SJCRH30 (cell line): ENCODE measurements around the gene LRRN1. TPM values are rescaled to one million over a fixed set of nuclear protein-coding genes. Genes with fewer than 3 reads are reported as not detected.
A peak's percentile ranks its signal among the peaks of the same experiment; 100 is the strongest.

Source experiments
- DNase-seq, 2 experiments: peaks; one replicate each; pipeline ENCODE4 v3.0.0-alpha.2; 2015 to 2020
- H3K27ac ChIP-seq: fragments of 250-450 bp; sonication (Bioruptor Pico); 2 replicates; pipeline ENCODE4 v1.5.1; 2020; ENCODE audit warnings: mild to moderate bottlenecking, moderate library complexity
- H3K27me3 ChIP-seq: fragments of 250-450 bp; sonication (Bioruptor Pico); 2 replicates; pipeline ENCODE4 v1.5.1; 2020; ENCODE audit warnings: mild to moderate bottlenecking, moderate library complexity
- H3K36me3 ChIP-seq: fragments of 250-450 bp; sonication (Bioruptor Pico); 2 replicates; pipeline ENCODE4 v1.5.1; 2020; ENCODE audit warnings: mild to moderate bottlenecking, moderate library complexity
- H3K4me1 ChIP-seq: fragments of 250-450 bp; sonication (Bioruptor Pico); 2 replicates; pipeline ENCODE4 v1.5.1; 2020; ENCODE audit warnings: mild to moderate bottlenecking, moderate library complexity
- H3K4me3 ChIP-seq: fragments of 250-450 bp; sonication (Bioruptor Pico); 2 replicates; pipeline ENCODE4 v1.5.1; 2020; ENCODE audit warnings: mild to moderate bottlenecking, moderate library complexity
- H3K9me3 ChIP-seq: fragments of 250-450 bp; sonication (Bioruptor Pico); replicated peaks from 2 replicates; pipeline ENCODE4 v1.5.1; 2020; ENCODE audit warnings: mild to moderate bottlenecking, moderate library complexity
- total RNA-seq: library from RNA; depleted of rRNA; stranded (reverse); fragments of >200 nt; shearing (Covaris generic); gene quantifications from 2 replicates; pipeline ENCODE4 v1.2.3, GENCODE V29; 2014

The LRRN1 gene
- total RNA-seq, 1 experiment from 2014 or later: 20.2 TPM

DNA sequence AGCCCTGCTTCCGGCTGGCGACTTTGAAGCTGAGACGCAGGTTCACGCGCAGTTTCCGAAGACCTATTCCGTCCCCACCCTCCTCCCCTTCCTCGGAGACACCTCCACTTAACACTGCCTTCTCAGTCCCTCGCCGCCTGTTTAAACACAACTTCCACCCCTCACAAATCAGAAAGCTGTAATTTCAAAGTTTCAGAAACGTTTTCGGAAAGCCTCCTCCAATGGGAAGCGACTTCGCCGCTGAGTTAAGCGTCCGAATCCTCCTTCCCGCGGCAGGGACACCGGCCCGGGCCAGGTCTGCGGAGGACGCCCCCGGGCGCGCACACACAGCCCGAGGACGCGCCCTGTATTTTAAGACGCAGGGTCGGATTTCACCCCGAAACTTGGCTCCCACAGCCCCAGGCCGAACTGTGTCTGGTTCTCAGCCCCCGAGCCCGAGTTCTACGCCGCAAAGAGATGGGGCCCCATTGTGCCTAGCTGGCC is 559 bp upstream of the LRRN1 start:
- Histone ChIP-seq H3K9me3 (no peaks in the 10 kb centered on the region), H3K4me1 (no peaks in the 10 kb centered on the region), H3K4me3 (peak overlapping the region; percentile 73), H3K36me3 (no peaks in the 10 kb centered on the region), H3K27me3 (no peaks in the 10 kb centered on the region), H3K27ac (peak overlapping the region; percentile 54)
- no peak for DNase-seq

DNA sequence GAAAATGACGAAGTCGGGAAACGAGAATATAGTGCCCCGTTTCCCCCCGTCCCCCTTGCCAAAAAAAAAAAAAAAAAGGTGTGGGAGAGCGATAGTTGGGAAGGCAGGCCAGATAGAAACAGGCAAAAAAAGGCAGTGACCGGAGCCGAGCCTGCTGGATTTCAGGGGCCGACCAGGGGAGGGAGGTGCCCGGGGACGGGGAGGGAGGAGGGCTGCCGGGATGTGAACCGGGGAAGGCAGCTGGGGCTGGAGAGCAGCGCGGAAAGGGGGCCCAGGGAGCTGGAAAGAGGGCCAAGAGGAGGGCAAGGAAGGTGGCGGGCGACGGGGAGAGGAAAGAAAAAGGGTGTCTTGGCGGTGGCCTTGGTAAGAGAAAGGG is 837 bp downstream of the LRRN1 start:
- DNase-seq: peak; percentile 23 to 34
- Histone ChIP-seq H3K9me3 (no peaks in the 10 kb centered on the region), H3K4me3 (peak overlapping the region; percentile 73), H3K27ac (peak overlapping the region; percentile 51), H3K27me3 (no peaks in the 10 kb centered on the region), H3K36me3 (no peaks in the 10 kb centered on the region), H3K4me1 (no peaks in the 10 kb centered on the region)

DNA sequence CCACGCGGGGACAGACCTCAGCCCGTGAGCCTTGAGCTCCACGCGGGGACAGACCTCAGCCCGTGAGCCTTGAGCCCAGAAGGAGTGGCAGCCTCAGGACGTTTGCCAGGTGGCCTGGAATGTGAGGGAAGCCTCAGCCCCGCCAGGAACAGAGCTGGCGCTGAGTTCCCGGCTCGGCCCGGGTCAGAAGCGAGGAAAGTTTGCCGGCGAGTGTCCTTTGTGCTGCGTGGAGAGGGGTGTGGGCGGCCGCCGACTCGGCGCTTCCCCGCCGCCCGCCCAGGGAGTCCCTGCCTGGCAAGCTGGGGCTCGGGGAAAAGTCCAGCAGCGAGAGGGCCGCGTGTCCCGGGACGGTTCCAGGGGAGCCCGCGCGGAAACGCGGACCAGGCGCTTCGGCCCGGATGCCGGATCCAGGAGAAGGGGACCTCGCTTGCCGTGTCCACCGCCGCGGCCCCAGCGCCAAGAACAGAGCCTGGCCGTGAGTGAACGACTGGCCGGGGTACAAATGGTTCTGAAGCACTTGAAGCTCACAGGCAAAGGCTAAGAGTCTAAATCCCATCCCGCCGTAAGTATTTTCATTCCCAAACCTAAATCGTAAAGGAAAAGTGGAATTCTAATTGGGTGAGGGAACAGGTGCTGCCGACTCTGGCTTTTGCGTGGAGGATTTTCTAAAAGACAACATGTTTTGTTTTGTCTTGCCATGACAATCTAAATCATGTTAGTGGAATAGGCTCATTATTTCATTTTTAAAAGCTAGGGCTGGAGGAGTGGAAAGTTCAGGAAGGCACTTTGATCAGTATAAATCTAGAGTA is 1.7 kb downstream of the LRRN1 start:
- Histone ChIP-seq H3K9me3 (no peaks in the 10 kb centered on the region), H3K27me3 (no peaks in the 10 kb centered on the region), H3K4me3 (peak overlapping the region; percentile 73), H3K27ac (peak overlapping the region; percentile 51), H3K36me3 (no peaks in the 10 kb centered on the region), H3K4me1 (no peaks in the 10 kb centered on the region)
- peak; percentile 3 to 20 for DNase-seq

GRCh38 chr3:3801494-3801841 is 2.2 kb downstream of the LRRN1 start:
- DNase-seq: no peak
- Histone ChIP-seq H3K4me1 (no peaks in the 10 kb centered on the region), H3K27me3 (no peaks in the 10 kb centered on the region), H3K4me3 (peak overlapping the region; percentile 73), H3K9me3 (no peaks in the 10 kb centered on the region), H3K27ac (peak overlapping the region; percentile 51; the same call in 1 of the 2 replicates), H3K36me3 (no peaks in the 10 kb centered on the region)

DNA sequence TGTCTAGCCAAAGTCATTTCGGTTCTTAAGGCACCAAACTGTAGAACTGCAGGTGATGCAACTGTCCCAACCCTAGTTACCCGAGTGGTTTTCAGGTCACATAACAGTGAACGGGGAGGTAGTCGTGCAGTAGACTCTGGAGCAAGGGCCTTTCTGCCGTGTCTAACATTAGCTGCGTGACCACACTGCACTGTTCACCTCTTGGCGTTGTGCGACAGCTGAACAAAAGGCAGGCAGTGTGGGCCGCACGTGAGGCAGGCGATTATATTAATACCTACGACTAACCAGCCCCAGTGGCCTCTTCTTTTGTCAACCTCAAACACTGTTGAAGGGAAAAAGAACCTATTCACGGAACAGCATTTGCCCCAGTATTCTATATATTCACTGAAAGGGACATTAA is 2.8 kb downstream of the LRRN1 start:
- no peaks in the 10 kb centered on the region for H3K4me1 ChIP-seq
- H3K27ac ChIP-seq: no peak overlapping the region; the same call in 1 of the 2 replicates
- no peak overlapping the region; the same call in 1 of the 2 replicates for H3K4me3 ChIP-seq
- no peaks in the 10 kb centered on the region for H3K36me3 ChIP-seq
- peak; percentile 23 to 52 for DNase-seq
- H3K27me3 ChIP-seq: no peaks in the 10 kb centered on the region
- H3K9me3 ChIP-seq: no peaks in the 10 kb centered on the region

DNA sequence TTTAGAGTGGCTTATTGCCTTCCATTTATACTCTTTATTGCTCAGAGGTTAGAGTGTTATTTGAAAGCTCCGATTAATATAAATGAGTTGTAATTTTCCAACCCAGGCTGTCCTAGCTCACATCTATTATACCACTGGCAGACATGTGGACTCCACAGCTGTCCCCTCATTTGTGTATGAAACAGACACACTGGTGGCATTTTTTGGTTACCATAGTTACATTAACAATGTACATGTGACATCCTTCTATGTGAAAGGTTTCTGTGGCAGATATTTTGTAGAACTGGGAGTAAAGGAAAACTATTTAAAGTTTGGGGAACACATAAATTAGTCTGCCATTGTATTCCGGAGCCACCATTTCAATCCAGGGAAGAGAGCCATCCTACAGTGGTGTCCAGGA is 5.3 kb downstream of the LRRN1 start:
- H3K4me3 ChIP-seq: no peak overlapping the region
- H3K36me3 ChIP-seq: no peaks in the 10 kb centered on the region

GRCh38 chr3:3806092-3806491 is 6.9 kb downstream of the LRRN1 start:
- H3K36me3 ChIP-seq: no peaks in the 10 kb centered on the region
- no peak overlapping the region for H3K4me3 ChIP-seq
- no peaks in the 10 kb centered on the region for H3K27me3 ChIP-seq
- no peaks in the 10 kb centered on the region for H3K4me1 ChIP-seq
- no peak overlapping the region for H3K27ac ChIP-seq
- no peaks in the 10 kb centered on the region for H3K9me3 ChIP-seq
- no peak for DNase-seq

More for the DNA sequence above, 5.3 kb downstream of the LRRN1 start:
- Histone ChIP-seq H3K4me1 (no peaks in the 10 kb centered on the region), H3K9me3 (no peaks in the 10 kb centered on the region), H3K27me3 (no peaks in the 10 kb centered on the region), H3K27ac (no peak overlapping the region)
- no peak for DNase-seq

DNA sequence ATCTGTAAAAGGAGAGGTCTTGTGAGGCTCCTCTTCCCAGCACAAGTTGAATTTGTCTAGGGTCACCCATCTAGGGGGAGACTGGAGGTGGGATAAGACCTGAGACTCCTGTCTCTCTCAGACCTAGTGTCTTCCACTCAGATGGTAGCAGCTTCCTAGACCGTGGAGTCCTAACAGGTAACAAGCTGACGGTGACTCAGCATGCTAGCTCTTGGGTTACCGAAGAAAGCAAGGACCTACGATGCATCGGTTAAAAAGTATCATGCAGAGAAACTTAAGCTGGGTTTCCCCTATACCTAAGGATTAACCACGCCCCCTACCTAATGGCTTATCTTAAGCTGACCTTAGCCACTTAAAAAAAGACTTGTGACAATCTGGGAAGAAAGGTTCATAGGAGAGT is 7.6 kb downstream of the LRRN1 start:
- H3K27me3 ChIP-seq: no peaks in the 10 kb centered on the region
- no peaks in the 10 kb centered on the region for H3K9me3 ChIP-seq
- H3K27ac ChIP-seq: no peak overlapping the region
- no peak overlapping the region for H3K4me3 ChIP-seq
- H3K36me3 ChIP-seq: peaks cover 3% of the 10 kb centered on the region; the same call in 1 of the 2 replicates
- no peak for DNase-seq
- H3K4me1 ChIP-seq: no peaks in the 10 kb centered on the region

- no peaks in the 10 kb centered on the region for H3K27me3 ChIP-seq
- DNase-seq: no peak
- H3K9me3 ChIP-seq: no peaks in the 10 kb centered on the region
- peaks cover 3% of the 10 kb centered on the region; the same call in 1 of the 2 replicates for H3K36me3 ChIP-seq
- H3K4me3 ChIP-seq: no peak overlapping the region
- no peaks in the 10 kb centered on the region for H3K4me1 ChIP-seq
- no peak overlapping the region for H3K27ac ChIP-seq
These were observed 13.8 kb downstream of the LRRN1 start for GRCh38 chr3:3813013-3813412.

DNA sequence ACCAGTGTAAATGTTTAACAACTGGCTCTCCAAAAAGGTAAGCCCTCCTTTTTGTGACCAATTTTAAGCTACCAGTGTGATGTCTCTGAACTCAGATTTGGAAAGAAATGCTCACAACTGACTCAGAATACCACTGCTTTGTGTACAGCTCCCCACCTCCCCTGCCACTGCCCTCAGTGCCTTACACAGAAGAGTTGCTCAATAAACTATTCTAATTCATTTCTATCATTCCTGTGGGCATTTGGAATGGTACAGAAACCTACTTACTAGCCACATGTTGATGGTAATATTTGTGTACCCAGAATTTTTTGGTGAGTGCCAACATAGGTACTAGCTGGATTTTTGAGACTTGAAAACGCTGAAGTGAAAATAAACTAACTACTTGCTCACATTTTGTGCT is 16.0 kb downstream of the LRRN1 start:
- Histone ChIP-seq H3K4me1 (no peaks in the 10 kb centered on the region), H3K36me3 (peaks cover 3% of the 10 kb centered on the region; the same call in 1 of the 2 replicates), H3K9me3 (no peaks in the 10 kb centered on the region), H3K27ac (no peak overlapping the region), H3K4me3 (no peak overlapping the region), H3K27me3 (no peaks in the 10 kb centered on the region)
- no peak for DNase-seq

DNA sequence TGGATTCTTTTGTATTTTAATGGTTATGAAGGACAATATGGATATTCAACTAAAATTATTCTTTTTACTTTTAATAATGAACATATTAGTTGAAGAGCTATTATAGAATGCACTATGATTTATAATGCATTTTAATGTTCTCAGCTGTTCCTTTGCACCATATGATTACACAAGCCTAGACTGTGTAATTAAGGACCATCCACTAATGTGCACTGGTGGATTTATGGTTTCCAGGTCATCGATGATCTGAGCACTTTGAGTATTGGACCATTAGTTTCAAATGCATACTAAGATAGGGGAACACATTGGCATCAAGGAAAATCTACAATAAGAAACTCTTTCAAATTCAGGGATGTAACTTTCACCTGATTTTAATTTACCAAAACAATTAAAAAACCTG is 16.8 kb downstream of the LRRN1 start:
- no peaks in the 10 kb centered on the region for H3K27me3 ChIP-seq
- no peak overlapping the region for H3K27ac ChIP-seq
- H3K4me1 ChIP-seq: no peaks in the 10 kb centered on the region
- H3K9me3 ChIP-seq: no peaks in the 10 kb centered on the region
- H3K4me3 ChIP-seq: no peak overlapping the region
- no peak for DNase-seq
- peaks cover 3% of the 10 kb centered on the region; the same call in 1 of the 2 replicates for H3K36me3 ChIP-seq

DNA sequence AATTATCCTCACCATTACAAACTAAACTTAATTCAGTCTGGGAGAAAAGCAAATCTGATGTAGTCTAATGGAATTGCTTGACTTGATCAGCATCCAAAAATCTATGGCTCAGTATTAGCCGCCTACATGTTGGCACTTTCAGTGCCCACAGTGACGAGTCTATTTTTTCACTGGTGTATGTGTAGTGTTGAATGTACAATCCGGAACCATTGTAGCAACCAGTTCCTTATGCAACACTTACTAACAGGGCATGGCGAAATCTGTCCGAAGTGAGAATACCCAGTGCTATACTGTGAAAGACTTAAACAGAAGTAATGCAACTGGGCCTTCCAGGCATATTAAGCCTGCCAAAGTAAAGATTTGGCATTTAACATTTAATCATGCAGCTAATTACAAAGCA is 18.6 kb downstream of the LRRN1 start:
- Histone ChIP-seq H3K4me3 (no peak overlapping the region), H3K9me3 (no peaks in the 10 kb centered on the region), H3K36me3 (no peaks in the 10 kb centered on the region), H3K27ac (no peak overlapping the region), H3K27me3 (no peaks in the 10 kb centered on the region), H3K4me1 (no peaks in the 10 kb centered on the region)
- no peak for DNase-seq

DNA sequence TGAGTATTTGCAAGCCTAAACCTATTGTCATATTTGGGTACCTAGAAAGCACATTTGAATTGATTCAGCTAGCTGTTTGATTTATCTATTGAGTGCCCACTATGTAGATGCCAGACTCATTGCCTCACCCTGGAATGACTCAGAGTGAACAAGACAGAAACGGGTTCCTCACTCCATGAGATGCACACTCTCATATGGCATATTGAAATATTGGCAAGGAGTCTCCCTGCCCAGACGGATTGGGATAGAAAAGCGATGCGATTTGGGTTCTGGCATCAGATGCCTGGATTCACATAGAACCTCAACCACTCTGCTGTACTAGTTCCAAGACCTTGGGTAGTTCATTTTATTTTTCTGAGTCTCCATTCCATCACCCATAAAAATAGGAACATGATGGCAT is 22.5 kb downstream of the LRRN1 start:
- H3K36me3 ChIP-seq: 0 out of 2 replicates have a peak, but pooled peaks cover 2% of the 10 kb centered on the region
- H3K27me3 ChIP-seq: no peaks in the 10 kb centered on the region
- H3K4me1 ChIP-seq: no peaks in the 10 kb centered on the region
- no peak overlapping the region for H3K27ac ChIP-seq
- no peaks in the 10 kb centered on the region for H3K9me3 ChIP-seq
- no peak overlapping the region for H3K4me3 ChIP-seq
- no peak for DNase-seq

DNA sequence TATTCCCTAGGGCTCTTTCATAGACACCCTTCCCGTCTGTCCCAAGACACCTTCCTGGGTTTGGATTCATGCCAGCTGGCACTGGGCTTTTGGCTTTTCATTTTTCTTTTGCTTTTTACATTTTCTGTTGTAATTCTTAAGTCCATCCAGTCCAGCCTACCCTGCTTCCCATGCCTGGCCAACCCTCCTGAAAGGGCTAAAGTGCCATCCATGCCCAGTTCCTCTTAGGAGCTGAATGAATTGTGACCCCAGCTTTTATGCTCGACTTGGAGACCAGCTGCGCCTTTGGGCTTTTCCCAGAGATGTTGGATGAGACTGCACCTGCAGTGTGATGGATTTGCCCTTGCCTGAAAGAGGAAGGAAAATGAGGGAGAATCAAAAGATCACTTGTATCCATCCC is 25.8 kb downstream of the LRRN1 start:
- Histone ChIP-seq H3K27ac (no peak overlapping the region), H3K9me3 (no peaks in the 10 kb centered on the region), H3K4me3 (no peak overlapping the region), H3K36me3 (0 out of 2 replicates have a peak, but pooled peaks cover 4% of the 10 kb centered on the region), H3K4me1 (no peaks in the 10 kb centered on the region), H3K27me3 (no peaks in the 10 kb centered on the region)
- DNase-seq: no peak

DNA sequence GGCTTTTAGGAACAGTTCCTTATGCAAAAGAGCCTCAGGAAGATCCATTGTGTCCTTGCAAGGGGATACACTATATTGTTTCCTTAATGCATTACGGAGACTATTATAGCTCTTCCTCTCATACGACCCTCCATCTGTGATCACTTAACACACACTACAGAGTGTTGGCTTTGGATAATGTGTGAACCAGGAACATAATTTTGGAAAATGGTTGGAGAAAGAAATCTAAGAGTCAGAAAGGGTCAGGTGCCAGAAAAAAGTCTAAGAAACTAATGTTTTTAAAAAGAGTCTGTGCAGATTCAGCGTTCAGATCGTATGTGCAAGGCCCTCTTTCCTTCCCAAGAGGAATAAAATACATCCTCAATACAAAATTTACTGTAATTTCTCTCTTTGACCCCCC is 27.3 kb downstream of the LRRN1 start:
- Histone ChIP-seq H3K36me3 (0 out of 2 replicates have a peak, but pooled peaks cover 4% of the 10 kb centered on the region), H3K9me3 (no peaks in the 10 kb centered on the region), H3K27ac (no peak overlapping the region), H3K4me3 (no peak overlapping the region), H3K27me3 (no peaks in the 10 kb centered on the region), H3K4me1 (no peaks in the 10 kb centered on the region)
- no peak for DNase-seq

- no peak for DNase-seq
- Histone ChIP-seq H3K27ac (no peak overlapping the region), H3K4me3 (no peak overlapping the region), H3K4me1 (no peaks in the 10 kb centered on the region), H3K27me3 (no peaks in the 10 kb centered on the region), H3K36me3 (0 out of 2 replicates have a peak, but pooled peaks cover 4% of the 10 kb centered on the region), H3K9me3 (no peaks in the 10 kb centered on the region)
These were observed 27.9 kb downstream of the LRRN1 start for GRCh38 chr3:3827111-3827510.
